Measurements from ENCODE around the gene IRF7.
"Not testable (repeated sequence)": the region's sequence is repeated elsewhere in the genome, so short reads cannot be mapped to it uniquely, and the experiment has no call there.

IRF7 gene

GRCh38 chr11:578276-579035, 37.3 kb downstream of the IRF7 start:
- no peak for DNase-seq

DNA sequence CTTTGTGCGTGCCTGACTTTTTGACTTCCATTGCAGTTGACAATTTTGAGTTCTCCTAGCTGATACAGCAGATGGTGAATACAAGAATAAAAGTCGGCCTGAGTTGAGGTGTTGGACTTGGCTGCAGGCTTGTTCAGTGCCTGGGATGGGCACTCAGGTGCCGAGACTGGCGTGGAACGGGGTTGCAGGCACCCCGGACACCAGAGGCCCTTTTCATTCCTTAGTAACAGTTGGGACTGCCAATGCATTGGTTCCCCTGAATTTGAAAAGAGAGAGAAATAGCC, 38.2 kb downstream of the IRF7 start:
- DNase-seq: no peak

GRCh38 chr11:576811-577610, 38.7 kb downstream of the IRF7 start:
- no peak for DNase-seq

DNA sequence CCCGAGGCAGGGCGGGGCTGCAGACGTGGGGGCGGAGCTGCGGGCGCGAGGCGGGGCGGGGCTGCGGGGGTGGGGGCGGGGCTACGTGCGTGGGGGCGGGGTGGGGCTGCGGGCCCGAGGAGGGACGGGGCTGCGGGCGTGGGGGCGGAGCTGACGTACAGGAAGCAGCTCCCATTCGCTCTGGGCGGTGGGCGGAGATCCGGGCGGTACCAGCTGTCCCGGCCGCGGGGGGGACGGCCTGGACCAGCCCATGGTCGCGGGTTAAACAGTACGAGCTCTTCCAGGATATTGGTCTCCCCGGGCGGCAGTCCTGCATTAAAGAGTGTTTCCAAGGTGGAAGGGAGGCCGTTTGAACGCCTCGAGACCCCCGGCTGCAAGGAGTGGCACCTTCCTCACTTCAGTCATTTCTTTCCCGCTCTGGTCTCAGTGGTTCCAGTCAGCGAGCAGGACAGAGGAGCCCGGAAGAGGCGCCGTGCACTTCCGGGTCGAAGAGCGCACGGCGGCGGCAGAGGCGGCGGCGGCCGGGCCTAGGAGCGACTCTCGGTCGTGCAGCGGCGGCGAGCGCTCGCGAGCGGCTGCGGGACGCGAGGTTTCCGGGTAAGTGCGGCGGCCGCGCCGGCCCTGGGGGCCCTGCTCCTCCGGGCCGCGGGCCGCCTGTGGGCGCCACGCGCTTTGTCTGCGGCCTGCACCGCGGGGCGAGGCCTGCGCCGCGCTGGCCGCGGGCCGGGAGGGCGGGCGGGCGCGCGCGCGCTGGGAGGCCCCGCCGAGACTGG, 39.6 kb downstream of the IRF7 start, which contains the start of gene PHRF1:
Gene PHRF1 (plus strand): TSS at position 475 of the 773 bp plus-strand sequence. CDS start 5,043 bp downstream, outside the sequence.
- peak; percentile 97 for DNase-seq

GRCh38 chr11:575313-575995, 40.3 kb downstream of the IRF7 start:
- DNase-seq: no peak

DNA sequence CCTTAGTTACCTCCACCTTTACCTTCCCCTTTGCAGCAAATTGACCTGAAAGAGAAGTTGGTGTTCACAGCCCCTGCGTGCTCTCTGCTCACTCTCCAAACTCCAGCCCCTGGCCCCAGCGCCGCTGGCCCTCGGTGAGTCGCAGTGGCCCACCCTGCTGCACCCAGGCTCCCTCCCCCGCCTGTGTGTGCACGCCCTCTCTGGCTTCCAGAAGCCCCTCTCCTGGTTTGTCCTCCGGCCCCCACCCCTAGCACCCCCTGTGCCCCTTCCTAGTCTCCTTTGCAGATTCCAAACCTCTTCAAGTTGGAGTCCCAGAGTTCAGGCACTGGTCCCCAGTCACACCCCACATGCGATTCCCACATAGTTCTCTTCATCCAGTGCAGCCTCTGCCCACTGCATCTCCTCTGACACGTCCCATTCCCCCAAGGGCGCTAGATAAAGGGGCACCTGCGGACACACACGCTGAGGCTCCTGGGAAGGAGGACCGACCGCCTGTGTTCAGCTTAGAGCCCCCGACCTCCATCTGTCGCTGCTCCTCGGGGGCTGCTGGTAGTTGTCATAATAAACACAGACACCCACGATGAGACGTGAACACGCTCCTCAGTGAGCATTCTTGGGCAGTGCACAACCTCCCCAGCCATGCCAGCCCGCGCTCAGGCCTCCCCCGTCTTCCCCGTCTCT, 41.0 kb downstream of the IRF7 start:
- no peak for DNase-seq

DNA sequence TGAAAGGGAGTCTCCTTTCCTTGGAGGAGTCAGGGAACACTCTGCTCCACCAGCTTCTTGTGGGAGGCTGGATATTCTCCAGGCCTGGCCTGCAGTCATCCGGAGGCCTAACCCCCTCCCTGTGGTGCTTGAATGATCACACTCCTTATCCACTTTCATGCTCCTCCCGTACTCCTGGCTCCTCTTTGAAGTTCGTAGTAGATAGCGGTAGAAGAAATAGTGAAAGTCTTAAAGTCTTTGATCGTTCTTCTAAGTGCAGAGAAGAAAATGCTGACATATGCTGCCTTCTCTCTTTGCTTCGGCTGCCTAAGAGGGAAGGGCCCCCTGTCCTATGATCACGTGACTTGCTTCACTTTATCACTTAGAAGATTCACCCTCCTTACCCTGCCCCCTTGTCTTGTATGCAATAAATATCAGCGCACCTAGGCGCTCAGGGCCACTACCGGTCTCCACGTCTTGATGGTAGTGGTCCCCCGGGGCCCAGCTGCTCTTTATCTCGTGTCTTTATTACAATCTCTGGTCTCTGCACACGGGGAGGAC, 41.6 kb downstream of the IRF7 start:
- DNase-seq: not testable (repeated sequence)

DNA sequence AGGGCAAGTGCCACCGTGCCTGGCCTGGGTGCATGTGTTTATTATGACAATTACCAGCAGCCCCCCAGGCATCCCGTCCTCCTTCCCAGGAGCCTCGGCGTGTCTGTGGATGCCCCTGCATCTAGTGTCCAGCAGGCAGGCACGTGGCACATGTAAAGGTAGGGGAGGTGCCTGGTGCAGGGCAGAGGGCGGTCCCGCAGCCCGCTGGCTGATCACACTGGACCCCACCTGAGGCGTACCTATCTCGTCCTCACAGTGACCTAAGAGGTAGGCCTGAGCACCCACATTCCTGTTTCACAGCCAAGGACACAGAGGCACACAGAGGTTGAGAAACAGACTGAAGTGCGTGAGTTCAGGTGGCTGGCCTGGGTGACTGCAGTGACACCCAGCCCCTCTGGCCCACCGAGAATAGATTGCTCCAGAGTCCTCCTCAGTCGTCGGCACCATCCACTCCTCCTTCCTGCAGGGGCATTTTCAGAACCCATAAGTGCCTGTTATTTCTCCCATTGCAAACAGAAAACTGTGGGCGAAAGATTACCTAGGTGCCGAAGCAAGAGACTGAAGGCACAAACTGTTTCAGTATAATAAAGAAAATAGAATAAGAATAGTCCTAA, 42.5 kb downstream of the IRF7 start:
- no peak for DNase-seq

- no peak for DNase-seq
Observed at GRCh38 chr11:571802-572185, 44.0 kb downstream of the IRF7 start.

GRCh38 chr11:569158-569885, 46.4 kb downstream of the IRF7 start:
- no peak for DNase-seq

DNA sequence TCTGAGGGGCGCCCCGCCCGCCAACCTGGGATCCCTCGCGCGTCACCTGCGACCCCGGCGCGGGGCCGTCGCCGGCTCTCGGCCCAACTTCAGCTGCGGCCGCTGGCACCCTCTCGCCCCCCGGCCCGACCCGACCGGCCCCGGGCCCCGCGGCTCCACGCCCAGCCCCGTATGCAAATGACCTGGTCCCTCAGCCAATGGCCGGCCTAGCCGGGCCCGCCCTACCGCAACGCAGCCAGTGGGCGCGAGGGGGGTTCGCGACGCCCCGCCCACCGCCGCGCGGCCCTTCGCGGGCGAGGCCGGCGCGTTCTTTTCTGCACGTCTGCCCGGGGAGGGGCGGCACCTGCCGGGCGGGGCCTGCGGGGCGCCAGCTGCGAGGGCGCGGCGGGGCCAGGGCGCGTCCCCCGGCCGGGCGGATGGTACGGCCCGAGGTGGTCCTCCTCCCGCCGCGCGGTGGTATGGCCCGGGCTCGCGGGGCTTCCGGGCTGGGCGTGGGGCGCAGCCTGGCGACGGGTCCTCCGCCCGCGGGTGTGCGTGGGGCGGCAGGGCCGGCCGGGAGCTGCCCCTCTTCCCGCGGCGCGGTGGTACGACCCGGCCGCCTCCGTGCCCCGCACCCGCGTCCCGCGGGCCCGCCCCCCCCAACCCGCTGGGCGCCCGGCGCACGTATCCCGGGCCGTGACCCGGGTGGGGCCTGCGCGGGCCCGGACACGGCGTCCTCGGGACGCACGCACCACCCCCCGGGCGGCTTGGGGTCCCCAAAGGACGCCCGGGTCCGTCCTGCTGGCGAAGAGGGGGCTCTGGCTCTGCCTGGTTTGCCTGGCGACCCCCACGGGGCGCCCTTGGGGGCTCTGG, 47.2 kb downstream of the IRF7 start:
- peak; percentile 94 for DNase-seq

DNA sequence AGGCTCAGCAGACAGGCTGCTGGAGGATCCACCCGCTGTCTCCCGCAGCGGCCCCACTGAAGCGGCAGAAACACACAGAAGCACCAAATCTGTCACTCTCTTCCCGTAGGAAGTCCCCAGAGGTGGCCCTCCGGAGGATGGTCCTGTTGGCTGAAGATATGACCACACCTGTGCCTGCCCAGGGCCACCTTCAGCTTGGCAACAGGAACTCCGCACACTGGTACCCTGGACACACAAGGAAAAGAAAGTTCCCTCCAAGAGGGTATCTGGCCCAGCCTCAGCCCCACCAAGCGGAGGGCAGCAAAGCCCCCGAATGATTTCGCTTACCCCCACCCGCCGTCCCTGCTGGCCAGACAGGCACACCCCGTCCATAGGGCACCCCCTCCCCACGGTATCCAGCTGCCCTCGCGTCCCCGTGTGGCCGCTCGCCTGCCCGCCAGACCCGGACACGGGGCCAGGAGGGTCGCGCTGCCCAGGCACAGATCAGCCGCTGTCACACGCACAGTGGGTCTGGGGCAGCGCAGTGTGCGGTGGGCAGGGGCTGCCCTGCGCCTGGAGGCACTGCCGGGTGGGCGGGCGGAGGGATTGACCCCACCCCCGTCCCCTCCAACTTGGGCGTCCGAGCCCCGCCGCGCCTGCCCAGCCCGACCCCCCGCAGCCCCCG, 48.0 kb downstream of the IRF7 start:
- no peak for DNase-seq

GRCh38 chr11:567011-567628, 48.6 kb downstream of the IRF7 start:
- no peak for DNase-seq

- DNase-seq: no peak
Observed at GRCh38 chr11:565921-566509, 49.7 kb downstream of the IRF7 start.

GRCh38 chr11:563812-564578, 51.8 kb downstream of the IRF7 start:
- DNase-seq: no peak

DNA sequence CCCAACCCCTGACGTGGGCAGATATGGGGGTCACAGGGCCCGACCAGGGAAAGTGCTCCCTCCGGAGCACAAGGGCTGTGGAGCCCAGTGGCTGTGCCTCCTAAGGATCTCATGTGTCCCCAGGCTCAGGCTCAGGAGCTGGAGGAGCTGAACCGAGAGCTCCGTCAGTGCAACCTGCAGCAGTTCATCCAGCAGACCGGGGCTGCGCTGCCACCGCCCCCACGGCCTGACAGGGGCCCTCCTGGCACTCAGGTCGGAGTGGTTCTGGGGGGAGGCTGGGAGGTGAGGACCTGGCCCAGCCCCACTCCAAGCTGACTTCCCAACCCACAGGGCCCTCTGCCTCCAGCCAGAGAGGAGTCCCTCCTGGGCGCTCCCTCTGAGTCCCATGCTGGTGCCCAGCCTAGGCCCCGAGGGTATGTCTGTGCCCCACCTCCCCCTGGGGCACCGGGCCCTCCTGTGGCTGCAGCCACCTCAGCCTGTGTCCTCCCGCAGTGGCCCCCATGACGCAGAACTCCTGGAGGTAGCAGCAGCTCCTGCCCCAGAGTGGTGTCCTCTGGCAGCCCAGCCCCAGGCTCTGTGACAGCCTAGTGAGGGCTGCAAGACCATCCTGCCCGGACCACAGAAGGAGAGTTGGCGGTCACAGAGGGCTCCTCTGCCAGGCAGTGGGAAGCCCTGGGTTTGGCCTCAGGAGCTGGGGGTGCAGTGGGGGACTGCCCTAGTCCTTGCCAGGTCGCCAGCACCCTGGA, 52.5 kb downstream of the IRF7 start:
- no peak for DNase-seq
